ENCODE data around the gene STK32C. TPM values are rescaled to one million over a fixed set of nuclear protein-coding genes. Genes with fewer than 3 reads are reported as not detected.
A peak's percentile ranks its signal among the peaks of the same experiment; 100 is the strongest.
"Not testable (repeated sequence)": the region's sequence is repeated elsewhere in the genome, so short reads cannot be mapped to it uniquely, and the experiment has no call there.

STK32C gene
- total RNA-seq, 8 experiments from 2014 or later = 7.3 to 31.0 (median 22.7) TPM

GRCh38 chr10:132302421-132303310 lies 5.1 kb downstream of the STK32C start:
- no peak for ATAC-seq (replicated peaks in 6 of 8)
- 41 to 97% (median 80%) methylated on average over 2 to 13 of the region's 29 CpGs; no CpG with 5 or more reads in 1 of the 10 experiments for WGBS, 10 experiments
- H3K4me3 ChIP-seq = no peak overlapping the region
- no peak overlapping the region for H3K27ac ChIP-seq
- peaks cover 17 to 19% of the 10 kb centered on the region in 2 donors for H3K4me1 ChIP-seq (replicated peaks in 1 of 2)
- in situ Hi-C loops (cut with MboI; ENCODE audit: low pct_unique_long_range_greater_than_20kb in 2 of 9, low sequenced_read_pairs in 9 of 9, unreplicated experiment in 9 of 9) = no loop called here

- 65 to 97% (median 80%) methylated on average over 1 to 14 of the region's 38 CpGs; no CpG with 5 or more reads in 5 of the 10 experiments for WGBS, 10 experiments
- H3K27ac ChIP-seq = no peak overlapping the region
- H3K4me1 ChIP-seq (replicated peaks in 1 of 2) = peaks cover 22 to 24% of the 10 kb centered on the region in 2 donors
- H3K4me3 ChIP-seq = no peak overlapping the region
- ATAC-seq (replicated peaks in 6 of 8) = no peak
- in situ Hi-C loops (cut with MboI; ENCODE audit: low pct_unique_long_range_greater_than_20kb in 2 of 9, low sequenced_read_pairs in 9 of 9, unreplicated experiment in 9 of 9) = no loop called here
Observed at GRCh38 chr10:132301371-132302330, 6.1 kb downstream of the STK32C start.

GRCh38 chr10:132300582-132300981 lies 7.2 kb downstream of the STK32C start:
- ATAC-seq (replicated peaks in 6 of 8) = no peak
- Histone ChIP-seq H3K4me3 (no peak overlapping the region), H3K4me1 (replicated peaks in 1 of 2) (peaks cover 17 to 22% of the 10 kb centered on the region in 2 donors), H3K27ac (no peak overlapping the region)
- 7 to 80% (median 55%) methylated on average over 1 to 8 of the region's 10 CpGs; no CpG with 5 or more reads in 6 of the 10 experiments for WGBS, 10 experiments
- in situ Hi-C loops (cut with MboI; ENCODE audit: low pct_unique_long_range_greater_than_20kb in 2 of 9, low sequenced_read_pairs in 9 of 9, unreplicated experiment in 9 of 9) = no loop called here

- H3K4me1 ChIP-seq (replicated peaks in 1 of 2) = peaks cover 17 to 22% of the 10 kb centered on the region in 2 donors
- no peak overlapping the region for H3K27ac ChIP-seq
- 31 to 92% (median 82%) methylated on average over 3 to 20 of the region's 34 CpGs; no CpG with 5 or more reads in 4 of the 10 experiments for WGBS, 10 experiments
- in situ Hi-C loops (cut with MboI; ENCODE audit: low pct_unique_long_range_greater_than_20kb in 2 of 9, low sequenced_read_pairs in 9 of 9, unreplicated experiment in 9 of 9) = no loop called here
- H3K4me3 ChIP-seq = no peak overlapping the region
- no peak for ATAC-seq (replicated peaks in 6 of 8)
Observed at GRCh38 chr10:132299371-132300336, 8.1 kb downstream of the STK32C start.

GRCh38 chr10:132298038-132298881 lies 9.5 kb downstream of the STK32C start:
- in situ Hi-C loops (cut with MboI; ENCODE audit: low pct_unique_long_range_greater_than_20kb in 2 of 9, low sequenced_read_pairs in 9 of 9, unreplicated experiment in 9 of 9) = no loop called here
- WGBS, 10 experiments = 20 to 100% (median 40%) methylated on average over 1 to 2 of the region's 28 CpGs; no CpG with 5 or more reads in 5 of the 10 experiments
- ATAC-seq (replicated peaks in 6 of 8) = peak in 5 of 8 experiments; percentile 47 to 75 (median 64)
- Histone ChIP-seq H3K27ac (peak overlapping the region in 1 of 2 donors; percentile 45), H3K4me3 (no peak overlapping the region), H3K4me1 (replicated peaks in 1 of 2) (peaks cover 25 to 33% of the 10 kb centered on the region in 2 donors)

GRCh38 chr10:132297526-132297925 lies 10.2 kb downstream of the STK32C start:
- in situ Hi-C loops (cut with MboI; ENCODE audit: low pct_unique_long_range_greater_than_20kb in 2 of 9, low sequenced_read_pairs in 9 of 9, unreplicated experiment in 9 of 9) = no loop called here
- 33 to 83% (median 43%) methylated on average over 1 to 7 of the region's 9 CpGs; no CpG with 5 or more reads in 6 of the 10 experiments for WGBS, 10 experiments

GRCh38 chr10:132296666-132297443 lies 10.9 kb downstream of the STK32C start:
- Histone ChIP-seq H3K4me3 (no peak overlapping the region), H3K27ac (no peak overlapping the region), H3K4me1 (replicated peaks in 1 of 2) (peaks cover 30 to 34% of the 10 kb centered on the region in 2 donors)
- WGBS, 10 experiments = 70 to 100% (median 84%) methylated on average over 2 to 9 of the region's 28 CpGs; no CpG with 5 or more reads in 4 of the 10 experiments
- in situ Hi-C loops (cut with MboI; ENCODE audit: low pct_unique_long_range_greater_than_20kb in 2 of 9, low sequenced_read_pairs in 9 of 9, unreplicated experiment in 9 of 9) = no loop called here
- ATAC-seq (replicated peaks in 6 of 8) = no peak

More at GRCh38 chr10:132297526-132297925, 10.2 kb downstream of the STK32C start:
- H3K4me3 ChIP-seq = no peak overlapping the region
- no peak overlapping the region for H3K27ac ChIP-seq
- peaks cover 30 to 38% of the 10 kb centered on the region in 2 donors for H3K4me1 ChIP-seq (replicated peaks in 1 of 2)
- no peak for ATAC-seq (replicated peaks in 6 of 8)

- in situ Hi-C loops (cut with MboI; ENCODE audit: low pct_unique_long_range_greater_than_20kb in 2 of 9, low sequenced_read_pairs in 9 of 9, unreplicated experiment in 9 of 9); H3K27ac ChIP-seq; ATAC-seq (replicated peaks in 6 of 8); H3K4me3 ChIP-seq: not testable (repeated sequence)
- WGBS, 10 experiments = 78 to 95% (median 93%) methylated on average over 3 to 20 of the region's 23 CpGs; no CpG with 5 or more reads in 2 of the 10 experiments
- H3K4me1 ChIP-seq (replicated peaks in 1 of 2) = peaks cover 30 to 34% of the 10 kb centered on the region in 2 donors
Observed at GRCh38 chr10:132295481-132295880, 12.3 kb downstream of the STK32C start.

GRCh38 chr10:132294561-132295318 lies 13.0 kb downstream of the STK32C start:
- ATAC-seq (replicated peaks in 6 of 8) = no peak
- H3K4me1 ChIP-seq (replicated peaks in 1 of 2) = peaks cover 30 to 34% of the 10 kb centered on the region in 2 donors
- no peak overlapping the region for H3K4me3 ChIP-seq
- 27 to 100% (median 72%) methylated on average over 1 to 9 of the region's 23 CpGs; no CpG with 5 or more reads in 4 of the 10 experiments for WGBS, 10 experiments
- H3K27ac ChIP-seq = no peak overlapping the region
- in situ Hi-C loops (cut with MboI; ENCODE audit: low pct_unique_long_range_greater_than_20kb in 2 of 9, low sequenced_read_pairs in 9 of 9, unreplicated experiment in 9 of 9) = no loop called here

GRCh38 chr10:132293813-132294520 lies 13.8 kb downstream of the STK32C start:
- H3K4me1 ChIP-seq (replicated peaks in 1 of 2) = peaks cover 30 to 34% of the 10 kb centered on the region in 2 donors
- H3K4me3 ChIP-seq = no peak overlapping the region
- no peak for ATAC-seq (replicated peaks in 6 of 8)
- in situ Hi-C loops (cut with MboI; ENCODE audit: low pct_unique_long_range_greater_than_20kb in 2 of 9, low sequenced_read_pairs in 9 of 9, unreplicated experiment in 9 of 9) = no loop called here
- 40 to 86% (median 71%) methylated on average over 1 to 4 of the region's 25 CpGs; no CpG with 5 or more reads in 6 of the 10 experiments for WGBS, 10 experiments
- peak overlapping the region; percentile 26 to 32 for H3K27ac ChIP-seq

Data from motor neuron (in vitro differentiated cells).